Vagina (tissue), 2 donors: ENCODE data around the gene DOCK4. TPM values are rescaled to one million over a fixed set of nuclear protein-coding genes. Genes with fewer than 3 reads are reported as not detected.

Experiments
- DNase-seq, 2 donors: peaks; one replicate each; pipeline ENCODE4 v3.0.0-alpha.2; 2017; ENCODE audit errors: extremely low spot score in 2 of 2
- H3K27ac ChIP-seq: fragments of 200-600 bp; sonication (generic); one replicate; pipeline ENCODE4 v1.5.1; 2019
- H3K27me3 ChIP-seq: fragments of 200-600 bp; sonication (generic); one replicate; pipeline ENCODE4 v1.5.1; 2019
- H3K36me3 ChIP-seq, 2 donors: fragments of 200-600 bp; sonication (generic); one replicate each; pipeline ENCODE4 v1.5.1; 2017 to 2019
- H3K4me1 ChIP-seq: fragments of 200-600 bp; sonication (generic); one replicate; pipeline ENCODE4 v1.5.1; 2019
- H3K4me3 ChIP-seq, 2 donors: fragments of 200-600 bp; sonication (generic); 1 replicate in 1 of 2; 2 replicates in 1 of 2; pipeline ENCODE4 v1.5.1; 2016 to 2019
- H3K9me3 ChIP-seq: fragments of 200-600 bp; sonication (generic); one replicate; pipeline ENCODE4 v1.5.1; 2019
- POLR2A ChIP-seq, 2 donors: fragments of 450-650 bp; IDR thresholded peaks; one replicate each; pipeline ENCODE4 v1.6.1; 2017; ENCODE audit warnings: antibody characterized with exemption in 2 of 2, mild to moderate bottlenecking in 2 of 2, moderate library complexity in 2 of 2
- POLR2AphosphoS5 ChIP-seq, 2 donors: sonication (generic); formaldehyde crosslinking; IDR thresholded peaks; one replicate each; pipeline ENCODE4 v1.9.0; 2017; ENCODE audit warnings: antibody characterized with exemption in 2 of 2, mild to moderate bottlenecking in 2 of 2, low read depth in 1 of 2; ENCODE audit not compliant: insufficient read depth in 1 of 2
- intact Hi-C: fragments of 100-400 bp; cut with DNase I; formaldehyde crosslinking; loops from one replicate; pipeline ENCODE4 v1.15.1; 2023
- total RNA-seq: library from RNA; depleted of rRNA; stranded (reverse); fragments of >200 nt; gene quantifications from one replicate; pipeline ENCODE4 v1.2.3, GENCODE V29; 2016
- TF ChIP-seq, protein P1 (sequence below), 3 experiments: fragments of 450-650 bp in 2 of 3; fragments of 200-600 bp in 1 of 3; sonication (generic) in 1 of 3; IDR thresholded peaks; one replicate each; pipeline ENCODE4 v1.5.1; 2017 to 2019; ENCODE audit warnings: antibody characterized with exemption in 3 of 3, mild to moderate bottlenecking in 2 of 3, moderate library complexity in 2 of 3

The DOCK4 gene
- total RNA-seq, 1 donor from 2014 or later: 40.3 TPM

DNA sequence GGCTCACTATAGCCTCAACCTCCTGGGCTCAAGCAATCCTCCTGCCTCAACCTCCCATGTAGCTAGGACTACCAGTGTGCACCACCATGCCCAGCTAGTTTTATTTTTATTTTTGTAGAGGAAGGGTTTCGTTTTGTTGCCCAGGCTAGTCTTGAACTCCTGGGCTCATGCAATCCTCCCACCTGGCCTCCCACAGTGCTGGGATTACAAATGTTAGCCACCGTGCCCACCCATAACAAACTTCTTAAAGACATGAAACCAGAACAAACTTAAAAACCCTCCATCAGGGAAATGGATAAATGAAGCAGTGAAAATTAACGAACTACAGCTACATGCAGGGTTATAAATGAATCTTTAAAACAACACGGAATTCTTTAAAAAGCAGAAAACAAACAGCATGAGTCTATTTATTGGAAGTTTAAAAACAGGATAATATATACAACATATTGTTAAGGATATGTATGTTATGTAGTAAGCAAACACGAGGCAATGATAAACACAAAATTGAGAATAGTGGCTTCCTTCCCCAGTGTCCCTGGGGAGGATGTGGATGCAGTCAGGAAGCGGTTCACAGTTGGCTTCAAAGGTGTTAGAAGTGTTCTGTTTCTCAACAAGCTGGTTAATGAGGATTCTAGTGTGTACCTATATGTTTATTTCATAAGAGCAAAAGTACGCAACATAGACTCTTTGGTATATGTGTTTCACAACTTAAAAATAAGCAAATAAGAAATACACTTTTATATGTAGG is 515.7 kb downstream of the DOCK4 start:
- no peaks in the 10 kb centered on the region for H3K27me3 ChIP-seq
- no peaks in the 10 kb centered on the region for H3K4me1 ChIP-seq
- no peak for DNase-seq
- H3K36me3 ChIP-seq: no peaks in the 10 kb centered on the region
- intact Hi-C loops: no loop called here
- no peak overlapping the region for H3K4me3 ChIP-seq
- H3K9me3 ChIP-seq: no peaks in the 10 kb centered on the region
- TF ChIP-seq, protein P1, sequence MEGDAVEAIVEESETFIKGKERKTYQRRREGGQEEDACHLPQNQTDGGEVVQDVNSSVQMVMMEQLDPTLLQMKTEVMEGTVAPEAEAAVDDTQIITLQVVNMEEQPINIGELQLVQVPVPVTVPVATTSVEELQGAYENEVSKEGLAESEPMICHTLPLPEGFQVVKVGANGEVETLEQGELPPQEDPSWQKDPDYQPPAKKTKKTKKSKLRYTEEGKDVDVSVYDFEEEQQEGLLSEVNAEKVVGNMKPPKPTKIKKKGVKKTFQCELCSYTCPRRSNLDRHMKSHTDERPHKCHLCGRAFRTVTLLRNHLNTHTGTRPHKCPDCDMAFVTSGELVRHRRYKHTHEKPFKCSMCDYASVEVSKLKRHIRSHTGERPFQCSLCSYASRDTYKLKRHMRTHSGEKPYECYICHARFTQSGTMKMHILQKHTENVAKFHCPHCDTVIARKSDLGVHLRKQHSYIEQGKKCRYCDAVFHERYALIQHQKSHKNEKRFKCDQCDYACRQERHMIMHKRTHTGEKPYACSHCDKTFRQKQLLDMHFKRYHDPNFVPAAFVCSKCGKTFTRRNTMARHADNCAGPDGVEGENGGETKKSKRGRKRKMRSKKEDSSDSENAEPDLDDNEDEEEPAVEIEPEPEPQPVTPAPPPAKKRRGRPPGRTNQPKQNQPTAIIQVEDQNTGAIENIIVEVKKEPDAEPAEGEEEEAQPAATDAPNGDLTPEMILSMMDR (IDR thresholded peaks at IDR 0.05): no peak
- TF ChIP-seq POLR2AphosphoS5 (IDR thresholded peaks at IDR 0.05; ENCODE audit: insufficient read depth in 1 of 2, low read depth in 1 of 2): no peak
- no peak for TF ChIP-seq POLR2A (IDR thresholded peaks at IDR 0.05)
- H3K27ac ChIP-seq: no peak overlapping the region

DNA sequence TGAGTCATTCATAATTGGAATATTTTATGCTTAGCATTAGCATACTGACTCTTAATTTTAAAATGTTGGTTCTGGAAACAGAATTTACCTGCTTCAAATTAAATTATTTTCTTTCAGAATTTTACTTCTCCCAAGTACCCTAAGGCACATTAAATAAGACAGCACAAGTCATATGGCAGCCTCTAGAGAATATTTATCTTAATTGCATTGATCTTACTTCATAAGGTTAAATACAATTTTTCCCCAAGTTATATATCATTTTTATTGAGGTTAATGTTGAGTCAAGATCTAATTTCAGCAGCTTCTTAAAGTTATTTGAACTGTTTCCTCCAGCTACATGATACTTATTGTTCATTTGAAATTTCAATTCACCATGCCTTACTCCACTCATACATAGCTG is 520.9 kb downstream of the DOCK4 start:
- H3K4me1 ChIP-seq: no peaks in the 10 kb centered on the region
- no peaks in the 10 kb centered on the region for H3K36me3 ChIP-seq
- intact Hi-C loops: no loop called here
- H3K4me3 ChIP-seq: no peak overlapping the region
- no peaks in the 10 kb centered on the region for H3K27me3 ChIP-seq
- H3K27ac ChIP-seq: no peak overlapping the region
- H3K9me3 ChIP-seq: no peaks in the 10 kb centered on the region
- DNase-seq: no peak
- TF ChIP-seq, protein P1 (IDR thresholded peaks at IDR 0.05): no peak
- TF ChIP-seq POLR2A (IDR thresholded peaks at IDR 0.05) (no peak), POLR2AphosphoS5 (IDR thresholded peaks at IDR 0.05; ENCODE audit: insufficient read depth in 1 of 2, low read depth in 1 of 2) (no peak)

DNA sequence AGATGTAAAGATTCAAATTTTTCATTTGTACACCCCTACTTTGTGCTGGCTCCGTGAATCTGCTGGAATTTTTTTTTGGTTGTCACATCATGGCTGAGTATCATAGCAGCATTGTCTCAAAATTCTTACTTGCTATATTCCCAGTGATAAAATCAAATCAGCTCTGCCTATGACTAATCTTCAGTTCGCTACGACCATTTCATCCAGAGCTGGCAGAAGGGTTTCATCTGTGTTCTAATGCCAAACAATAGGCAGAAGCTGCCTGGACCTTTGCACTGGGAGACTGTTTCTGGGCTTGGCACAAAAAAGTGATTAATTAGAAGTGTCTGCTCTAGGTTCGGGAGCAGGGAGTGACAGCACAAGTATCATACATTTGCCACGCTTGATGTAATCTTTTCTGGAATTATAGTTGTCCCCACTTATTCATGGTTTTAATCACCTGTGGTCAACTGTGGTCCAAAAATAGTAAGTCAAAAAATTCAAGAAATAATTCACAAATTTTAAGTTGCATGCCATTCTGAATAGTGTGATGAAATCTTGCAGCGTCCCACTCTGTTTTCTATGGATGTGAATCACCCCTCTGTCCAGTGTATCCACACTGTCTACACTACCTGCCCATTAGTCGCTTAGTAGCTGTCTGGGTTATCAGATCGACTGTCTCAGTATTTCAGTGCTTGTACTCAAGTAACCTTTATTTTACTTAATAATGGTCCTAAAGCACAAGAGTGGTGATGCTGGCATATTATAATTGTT is 523.4 kb downstream of the DOCK4 start:
- Histone ChIP-seq H3K36me3 (no peaks in the 10 kb centered on the region), H3K4me3 (no peak overlapping the region), H3K27ac (no peak overlapping the region), H3K27me3 (no peaks in the 10 kb centered on the region), H3K9me3 (no peaks in the 10 kb centered on the region), H3K4me1 (no peaks in the 10 kb centered on the region)
- no peak for DNase-seq
- TF ChIP-seq, protein P1 (IDR thresholded peaks at IDR 0.05): no peak
- TF ChIP-seq POLR2A (IDR thresholded peaks at IDR 0.05) (no peak), POLR2AphosphoS5 (IDR thresholded peaks at IDR 0.05; ENCODE audit: insufficient read depth in 1 of 2, low read depth in 1 of 2) (no peak)
- intact Hi-C loops: no loop called here

DNA sequence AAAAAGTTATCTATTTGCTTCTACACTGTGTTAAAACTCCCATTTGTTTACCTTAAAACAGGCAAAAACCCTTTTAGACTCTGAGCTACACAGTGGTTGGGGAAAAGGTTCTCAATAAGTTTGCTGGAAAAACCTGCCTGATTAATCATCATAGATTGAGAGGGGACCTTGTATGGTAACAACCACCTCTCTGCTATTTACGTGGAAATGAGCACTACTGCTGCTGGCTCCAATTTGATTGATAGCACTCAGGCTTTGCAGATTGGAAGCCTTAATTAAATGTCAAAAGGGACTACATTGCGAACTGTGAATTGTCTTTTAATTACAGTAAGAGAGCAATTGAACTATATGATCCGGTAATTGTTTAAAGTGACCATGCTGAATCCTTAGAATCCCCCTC is 525.0 kb downstream of the DOCK4 start:
- Histone ChIP-seq H3K4me1 (no peaks in the 10 kb centered on the region), H3K36me3 (no peaks in the 10 kb centered on the region), H3K27ac (no peak overlapping the region), H3K27me3 (no peaks in the 10 kb centered on the region), H3K9me3 (no peaks in the 10 kb centered on the region), H3K4me3 (no peak overlapping the region)
- intact Hi-C loops: no loop called here
- no peak for TF ChIP-seq POLR2AphosphoS5 (IDR thresholded peaks at IDR 0.05; ENCODE audit: insufficient read depth in 1 of 2, low read depth in 1 of 2)
- TF ChIP-seq POLR2A (IDR thresholded peaks at IDR 0.05): no peak
- TF ChIP-seq, protein P1 (IDR thresholded peaks at IDR 0.05): no peak
- DNase-seq: no peak

DNA sequence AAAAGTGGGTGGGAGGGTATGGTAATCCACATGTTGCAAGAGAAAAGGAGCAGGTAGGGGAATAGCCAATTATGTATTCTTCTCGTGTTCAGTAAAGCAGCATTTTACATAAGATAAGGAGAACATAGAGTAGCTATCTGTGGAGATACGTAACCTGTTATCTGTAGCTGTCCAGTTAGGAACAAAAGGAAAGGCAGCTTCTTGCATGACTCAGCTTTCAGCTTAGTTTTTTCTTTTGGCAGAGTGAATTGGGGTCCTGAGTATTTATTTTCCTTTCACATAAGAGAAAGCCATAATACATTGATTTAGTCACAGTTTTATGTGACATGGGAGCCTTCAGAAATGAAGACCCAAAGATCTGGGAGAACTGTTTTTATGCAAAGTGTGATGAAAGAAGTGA is 527.2 kb downstream of the DOCK4 start:
- intact Hi-C loops: no loop called here
- TF ChIP-seq POLR2A (IDR thresholded peaks at IDR 0.05): no peak
- H3K36me3 ChIP-seq: no peaks in the 10 kb centered on the region

More for the DNA sequence above, 527.2 kb downstream of the DOCK4 start:
- Histone ChIP-seq H3K4me1 (no peaks in the 10 kb centered on the region), H3K9me3 (no peaks in the 10 kb centered on the region), H3K27me3 (no peaks in the 10 kb centered on the region), H3K27ac (no peak overlapping the region), H3K4me3 (no peak overlapping the region)
- no peak for DNase-seq
